ENCODE measurements around the gene TXK.

- TF ChIP-seq EZH2 (IDR thresholded peaks at IDR 0.05; ENCODE audit: low read depth, unreplicated experiment): no peak
- TF ChIP-seq POLR2AphosphoS5 (IDR thresholded peaks at IDR 0.05; ENCODE audit: low read depth): no peak
These were observed 16.0 kb downstream of the TXK start for GRCh38 chr4:48118081-48118480.

All from GM23338 (cell line).